Retina (tissue), 1 donor: ENCODE data around the gene LEPR.
"Not testable (repeated sequence)": the region's sequence is repeated elsewhere in the genome, so short reads cannot be mapped to it uniquely, and the experiment has no call there.

Experiments
- DNase-seq: peaks from one replicate; pipeline ENCODE4 v3.0.0-alpha.2; 2016

The LEPR gene

DNA sequence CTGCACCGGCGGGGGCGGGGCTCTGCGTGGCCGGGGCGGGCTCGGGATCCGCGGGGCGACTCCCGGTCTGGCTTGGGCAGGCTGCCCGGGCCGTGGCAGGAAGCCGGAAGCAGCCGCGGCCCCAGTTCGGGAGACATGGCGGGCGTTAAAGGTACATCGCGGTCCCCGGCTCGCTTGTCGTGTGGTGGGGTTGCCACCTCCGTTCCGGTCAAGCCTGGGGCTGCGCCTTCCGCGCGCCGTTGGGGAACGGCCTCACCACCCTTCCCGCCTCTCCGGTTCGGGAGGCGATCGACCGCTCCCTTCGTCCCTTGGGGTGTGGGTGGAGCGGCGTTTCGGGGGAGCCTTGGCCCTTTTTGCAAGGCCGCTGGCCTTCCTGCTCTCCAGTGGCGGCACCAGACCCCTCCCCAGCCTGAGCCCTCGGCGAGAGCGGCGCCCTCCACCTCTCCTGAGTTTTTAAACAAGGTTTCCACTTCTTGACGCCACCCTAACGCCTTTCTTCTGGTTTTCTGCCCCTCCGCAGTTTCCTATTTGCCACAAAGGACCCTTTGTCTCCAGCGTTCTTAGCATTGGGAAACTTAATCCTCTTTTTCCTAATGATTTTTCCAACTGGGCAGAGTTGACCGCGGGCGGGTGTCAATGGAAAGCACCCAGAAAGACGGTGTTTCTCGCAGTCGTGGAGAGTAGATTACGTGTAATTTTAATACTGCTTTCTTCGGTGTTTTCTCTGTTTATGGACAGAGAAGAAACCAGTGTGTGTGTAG is at the start of gene LEPR, which contains the start of gene LEPROT:
TSS of gene LEPR (plus strand) at position 79 of the 761 bp plus-strand sequence. CDS start 144,898 bp downstream, outside the sequence.
TSS of gene LEPROT (plus strand) at position 79 of the 761 bp plus-strand sequence. CDS start at position 136, 57 bp downstream.
- DNase-seq, result peak; percentile 95

DNA sequence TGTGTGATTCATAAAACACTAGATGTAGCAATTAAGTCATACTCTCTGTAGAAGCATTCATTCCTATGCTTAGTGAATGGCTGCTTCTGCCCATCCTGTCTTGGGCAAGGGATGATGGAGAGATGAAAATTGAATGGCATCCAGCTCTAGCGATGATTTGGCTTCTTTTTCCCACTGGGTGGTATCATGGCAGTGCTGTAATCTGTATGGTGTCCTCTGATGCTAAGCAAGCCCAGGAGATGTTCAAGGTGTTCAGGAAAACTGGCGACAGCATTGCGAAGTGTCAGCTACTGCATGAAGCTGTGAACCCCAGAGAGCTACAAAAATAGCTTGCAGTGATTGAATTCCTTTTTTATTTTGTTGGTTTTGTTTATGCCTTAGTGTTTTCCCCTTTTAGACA is 48.9 kb upstream of the LEPR start:
- no peak for DNase-seq

GRCh38 chr1:65372557-65372956 is 47.9 kb upstream of the LEPR start:
- no peak for DNase-seq

- no peak for DNase-seq
These were observed 42.8 kb upstream of the LEPR start for GRCh38 chr1:65377496-65378246.

GRCh38 chr1:65378247-65378946 is 42.1 kb upstream of the LEPR start:
- no peak for DNase-seq

DNA sequence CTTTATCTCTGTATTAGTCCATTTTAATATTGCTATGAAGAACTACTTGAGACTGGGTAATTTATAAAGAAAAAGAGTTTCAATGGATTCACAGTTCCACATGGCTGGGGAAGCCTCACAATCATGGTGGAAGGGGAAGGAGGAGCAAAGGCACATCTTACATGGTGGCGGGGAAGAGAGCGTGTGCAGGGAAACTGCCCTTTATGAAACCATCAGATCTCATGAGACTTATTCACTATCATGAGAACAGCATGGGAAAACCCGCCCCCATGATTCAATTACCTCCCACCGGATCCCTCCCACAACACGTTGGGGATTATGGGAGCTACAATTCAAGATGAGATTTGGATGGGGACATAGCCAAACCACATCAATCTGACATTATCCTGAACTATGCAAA is 36.0 kb upstream of the LEPR start:
- DNase-seq, result not testable (repeated sequence)

DNA sequence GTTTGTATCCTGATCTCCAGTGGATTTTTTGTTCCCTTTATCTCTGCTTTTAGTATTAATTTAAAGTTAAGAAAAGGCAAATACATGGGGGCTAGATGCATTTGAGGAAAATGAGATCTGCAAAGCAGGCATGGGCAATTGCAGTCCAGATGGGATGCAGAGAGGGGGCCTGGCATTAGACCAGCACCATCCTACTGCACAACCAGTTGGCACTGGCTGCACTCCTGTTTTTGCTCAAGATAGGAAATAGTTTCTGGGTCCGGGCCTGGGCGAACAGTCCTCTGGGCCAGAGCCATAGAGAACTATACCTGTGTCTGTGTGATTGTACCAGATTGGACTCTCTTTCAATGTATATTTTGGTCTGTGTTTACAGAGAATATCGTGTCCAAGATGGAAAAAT is 34.0 kb upstream of the LEPR start:
- DNase-seq, result no peak

- no peak for DNase-seq
These were observed 32.6 kb upstream of the LEPR start for GRCh38 chr1:65387821-65388220.

DNA sequence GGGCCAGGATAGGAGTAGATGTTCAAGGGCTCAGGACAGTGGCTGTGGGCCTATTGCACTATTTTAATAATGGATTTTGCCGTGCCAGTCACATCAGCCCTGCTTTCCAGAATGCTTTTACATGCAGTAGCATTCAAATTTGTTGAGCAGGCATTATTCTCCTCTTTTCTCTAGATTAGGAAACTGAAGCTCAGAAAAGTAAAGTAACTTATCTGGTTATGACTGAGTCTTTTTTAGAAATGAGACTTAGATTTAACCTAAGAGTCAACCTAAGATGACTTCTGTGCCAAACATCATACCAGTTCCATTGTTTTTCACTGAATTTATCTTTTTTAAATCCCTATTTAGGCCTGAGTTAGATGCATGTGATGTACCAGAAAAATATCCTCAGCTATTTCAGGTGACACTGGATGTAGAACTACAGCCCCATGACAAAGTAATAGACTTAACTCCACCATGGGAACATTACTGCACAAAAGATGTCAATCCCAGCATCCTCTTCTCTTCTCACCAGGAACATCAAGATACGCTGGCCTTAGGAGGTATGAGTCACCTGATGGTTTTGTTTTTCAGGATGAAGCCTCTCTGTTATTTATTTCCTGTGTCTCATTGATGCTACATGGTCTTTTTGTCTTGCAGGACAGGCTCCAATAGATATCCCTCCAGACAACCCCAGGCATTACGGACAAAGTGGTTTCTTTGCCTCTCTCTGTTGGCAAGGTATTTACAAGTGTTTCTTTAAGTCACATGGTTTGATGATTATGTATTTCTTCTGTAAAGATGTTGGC is 31.4 kb upstream of the LEPR start:
- DNase-seq, result no peak

DNA sequence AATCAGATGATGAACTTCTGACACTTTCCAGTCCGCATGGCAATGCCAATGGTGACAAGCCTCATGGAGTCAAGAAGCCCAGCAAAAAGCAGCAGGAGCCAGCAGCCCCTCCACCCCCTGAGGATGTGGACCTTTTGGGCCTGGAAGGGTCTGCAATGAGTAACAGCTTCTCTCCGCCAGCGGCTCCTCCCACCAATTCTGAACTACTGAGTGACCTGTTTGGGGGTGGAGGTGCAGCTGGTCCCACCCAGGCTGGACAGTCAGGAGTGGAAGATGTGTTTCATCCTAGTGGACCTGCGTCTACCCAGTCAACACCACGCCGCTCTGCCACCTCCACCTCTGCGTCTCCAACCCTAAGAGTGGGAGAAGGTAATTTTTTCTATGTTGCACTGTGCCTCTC is 28.0 kb upstream of the LEPR start:
- DNase-seq, result no peak

DNA sequence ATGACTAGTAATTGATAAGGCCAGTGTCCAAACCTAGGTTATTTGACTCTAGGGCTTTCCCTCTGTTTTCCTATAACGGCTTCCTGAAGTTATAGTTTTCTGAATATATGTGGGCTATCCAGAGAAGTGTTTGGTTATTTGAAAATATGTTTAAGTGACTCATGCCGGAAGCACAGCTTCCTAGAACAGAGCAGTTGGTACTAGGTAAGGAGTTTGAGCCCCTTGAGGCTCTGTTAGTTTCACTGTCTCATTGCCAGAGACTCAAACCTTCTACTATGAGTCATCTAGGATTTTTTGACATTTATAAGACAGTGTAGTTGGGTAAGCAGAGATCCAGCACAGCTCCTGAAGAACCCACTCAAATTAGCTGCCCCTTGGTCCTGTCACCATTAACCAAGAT is 27.1 kb upstream of the LEPR start:
- no peak for DNase-seq

GRCh38 chr1:65393928-65394327 is 26.5 kb upstream of the LEPR start:
- DNase-seq, result no peak

GRCh38 chr1:65395887-65396612 is 24.4 kb upstream of the LEPR start:
- no peak for DNase-seq

DNA sequence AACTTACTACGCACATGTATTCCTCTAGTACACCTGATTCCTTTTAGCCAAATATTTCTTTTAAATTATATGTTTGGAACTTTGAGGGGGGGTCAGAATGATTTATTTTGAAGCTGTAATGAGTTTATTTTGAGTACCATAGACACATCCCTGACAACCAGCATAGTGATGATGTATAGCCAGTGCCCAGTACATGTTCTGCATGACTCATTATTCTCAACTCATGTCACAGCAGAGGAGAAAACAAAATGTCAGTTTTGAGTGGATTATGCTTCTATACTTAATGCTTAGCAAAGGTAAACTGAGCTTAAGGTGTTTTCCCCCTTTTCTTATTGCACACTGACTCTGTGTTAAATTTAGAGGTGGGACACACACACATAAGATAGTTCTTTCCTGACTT is 22.4 kb upstream of the LEPR start:
- DNase-seq, result no peak

- DNase-seq, result no peak
These were observed 21.5 kb upstream of the LEPR start for GRCh38 chr1:65399003-65399402.

DNA sequence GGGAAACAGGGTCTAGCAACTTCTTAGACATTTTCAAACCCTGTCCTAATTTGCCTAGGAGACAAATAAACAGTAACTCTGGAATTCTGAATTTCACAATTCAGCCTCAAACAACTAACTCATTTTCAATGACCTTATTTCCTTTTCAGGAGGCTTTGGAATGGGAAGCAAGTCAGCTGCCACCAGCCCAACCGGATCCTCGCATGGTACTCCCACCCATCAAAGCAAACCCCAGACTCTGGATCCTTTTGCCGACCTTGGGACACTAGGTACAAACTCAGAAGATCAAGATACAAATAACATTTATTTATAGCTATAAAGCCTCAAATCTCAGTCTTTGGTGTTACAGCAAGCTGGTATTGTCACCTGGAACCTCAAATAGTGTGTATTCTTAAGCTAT is 18.9 kb upstream of the LEPR start:
- no peak for DNase-seq

DNA sequence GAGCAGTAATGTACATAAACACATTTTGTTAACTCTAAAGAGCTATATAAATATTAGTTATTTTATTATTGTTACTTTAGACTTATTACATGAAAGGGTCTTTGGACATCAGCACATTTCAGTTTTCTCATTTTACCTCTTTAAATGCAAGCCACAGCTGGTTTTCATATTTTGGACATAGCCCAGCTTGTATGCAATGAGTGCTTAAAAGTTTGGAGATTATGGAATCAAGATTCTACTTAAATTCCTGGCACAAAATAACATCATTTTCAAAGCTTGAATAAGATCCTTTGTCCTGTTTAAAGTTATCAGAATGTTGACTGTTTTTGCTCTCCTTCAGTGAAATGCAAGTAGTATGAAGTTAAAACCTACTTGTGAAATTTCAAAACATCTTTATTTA is 15.5 kb upstream of the LEPR start:
- no peak for DNase-seq

GRCh38 chr1:65407877-65408276 is 12.6 kb upstream of the LEPR start:
- DNase-seq, result no peak

GRCh38 chr1:65409314-65409713 is 11.2 kb upstream of the LEPR start:
- no peak for DNase-seq

DNA sequence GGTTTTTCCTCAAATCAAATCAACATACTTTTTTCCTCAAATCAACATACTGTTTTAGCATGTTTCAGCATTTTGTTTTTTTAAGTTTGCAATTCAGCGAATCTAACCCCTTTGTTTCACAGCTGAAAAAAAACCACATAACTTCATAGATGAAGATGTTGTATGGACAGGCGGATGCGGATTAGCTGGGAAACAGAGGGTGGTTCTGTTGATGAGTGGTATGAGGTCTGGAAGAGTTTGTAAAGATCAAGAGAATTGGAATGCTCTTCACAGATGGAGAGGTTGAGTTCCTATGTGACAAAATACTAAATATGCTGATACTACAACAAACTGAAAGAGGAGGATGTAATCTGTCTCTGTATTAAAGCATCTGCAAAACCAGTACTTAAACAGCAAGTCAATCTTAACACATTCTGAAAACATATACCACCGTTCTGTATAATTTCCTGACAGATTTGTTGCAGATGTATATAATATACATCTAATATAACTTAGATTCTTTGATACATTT is 10.6 kb upstream of the LEPR start:
- DNase-seq, result no peak

- DNase-seq, result no peak
These were observed 8.0 kb upstream of the LEPR start for GRCh38 chr1:65412256-65412983.
